ENCODE results near the gene HECTD1. TPM values are rescaled to one million over a fixed set of nuclear protein-coding genes. Genes with fewer than 3 reads are reported as not detected.

Gene HECTD1
- total RNA-seq, 1 experiment from 2014 or later, result 88.5 TPM

DNA sequence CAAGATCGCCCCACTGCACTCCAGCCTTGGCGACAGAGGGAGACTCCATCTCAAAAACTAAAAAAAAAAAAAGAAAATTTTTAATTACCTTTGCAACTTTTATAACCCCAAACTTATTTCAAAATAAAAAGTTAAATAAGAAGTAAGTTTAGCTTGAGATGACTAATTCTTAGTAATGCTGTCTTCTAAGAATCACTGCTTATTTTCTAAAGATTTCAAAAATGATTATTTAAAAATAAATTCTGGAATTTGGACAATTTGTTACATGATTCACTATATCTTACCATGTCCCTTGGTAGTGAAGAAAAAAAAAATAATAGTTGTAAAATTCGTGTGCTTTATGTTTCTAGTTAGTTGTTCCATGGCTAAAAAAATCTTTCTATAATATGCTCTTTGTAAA lies 11.6 kb upstream of the HECTD1 start:
- Mint-ChIP-seq H3K4me1 (no peaks in the 10 kb centered on the region), H3K27ac (no peak overlapping the region), H3K27me3 (ENCODE audit: low read depth) (no peaks in the 10 kb centered on the region), H3K9me3 (no peaks in the 10 kb centered on the region), H3K36me3 (no peaks in the 10 kb centered on the region), H3K4me3 (no peak overlapping the region)
- TF ChIP-seq, protein P1, sequence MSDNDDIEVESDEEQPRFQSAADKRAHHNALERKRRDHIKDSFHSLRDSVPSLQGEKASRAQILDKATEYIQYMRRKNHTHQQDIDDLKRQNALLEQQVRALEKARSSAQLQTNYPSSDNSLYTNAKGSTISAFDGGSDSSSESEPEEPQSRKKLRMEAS (CRISPR knock-in tag; IDR thresholded peaks at IDR 0.05), result no peak
- TF ChIP-seq ZNF138 (CRISPR knock-in tag; conservative IDR thresholded peaks at IDR 0.05), result no peak
- TF ChIP-seq GTF2I (CRISPR knock-in tag; conservative IDR thresholded peaks at IDR 0.05), result no peak
- TF ChIP-seq SMAD3 (CRISPR knock-in tag; IDR thresholded peaks at IDR 0.05; ENCODE audit: borderline replicate concordance), result no peak
- TF ChIP-seq, protein P2, sequence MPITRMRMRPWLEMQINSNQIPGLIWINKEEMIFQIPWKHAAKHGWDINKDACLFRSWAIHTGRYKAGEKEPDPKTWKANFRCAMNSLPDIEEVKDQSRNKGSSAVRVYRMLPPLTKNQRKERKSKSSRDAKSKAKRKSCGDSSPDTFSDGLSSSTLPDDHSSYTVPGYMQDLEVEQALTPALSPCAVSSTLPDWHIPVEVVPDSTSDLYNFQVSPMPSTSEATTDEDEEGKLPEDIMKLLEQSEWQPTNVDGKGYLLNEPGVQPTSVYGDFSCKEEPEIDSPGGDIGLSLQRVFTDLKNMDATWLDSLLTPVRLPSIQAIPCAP (CRISPR knock-in tag; IDR thresholded peaks at IDR 0.05), result no peak
- TF ChIP-seq, protein P3, sequence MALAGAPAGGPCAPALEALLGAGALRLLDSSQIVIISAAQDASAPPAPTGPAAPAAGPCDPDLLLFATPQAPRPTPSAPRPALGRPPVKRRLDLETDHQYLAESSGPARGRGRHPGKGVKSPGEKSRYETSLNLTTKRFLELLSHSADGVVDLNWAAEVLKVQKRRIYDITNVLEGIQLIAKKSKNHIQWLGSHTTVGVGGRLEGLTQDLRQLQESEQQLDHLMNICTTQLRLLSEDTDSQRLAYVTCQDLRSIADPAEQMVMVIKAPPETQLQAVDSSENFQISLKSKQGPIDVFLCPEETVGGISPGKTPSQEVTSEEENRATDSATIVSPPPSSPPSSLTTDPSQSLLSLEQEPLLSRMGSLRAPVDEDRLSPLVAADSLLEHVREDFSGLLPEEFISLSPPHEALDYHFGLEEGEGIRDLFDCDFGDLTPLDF (CRISPR knock-in tag; IDR thresholded peaks at IDR 0.05), result no peak
- TF ChIP-seq ZNF671 (CRISPR knock-in tag; IDR thresholded peaks at IDR 0.05), result no peak
- DNase-seq (ENCODE audit: low spot score) (no peak), ATAC-seq (no peak)
- CTCF ChIA-PET, result no interaction called here
- POLR2A ChIA-PET, result no interaction called here

DNA sequence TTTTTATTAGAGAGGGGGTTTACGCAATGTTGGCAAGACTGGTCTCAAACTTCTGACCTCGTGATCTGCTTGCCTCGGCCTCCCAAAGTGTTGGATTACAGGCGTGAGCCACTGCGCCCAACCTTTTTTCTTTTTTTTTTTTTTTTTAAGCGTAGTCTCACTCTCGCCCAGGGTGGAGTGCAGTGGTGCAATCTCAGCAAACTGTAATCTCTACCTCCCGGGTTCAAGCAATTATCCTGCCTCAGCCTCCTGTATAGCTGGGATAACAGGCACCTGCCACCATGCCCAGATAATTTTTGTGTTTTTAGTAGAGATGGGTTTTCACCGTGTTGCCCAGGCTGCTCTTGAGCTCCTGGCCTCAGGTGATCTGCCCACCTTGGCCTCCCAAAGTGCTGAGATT lies 8.8 kb upstream of the HECTD1 start:
- no peak overlapping the region for H3K27ac Mint-ChIP-seq
- CTCF ChIA-PET, result interaction anchor here (0.7 to 1.0 kb wide), 2 partner anchors 9 to 483 kb away, joined by 3 read pairs; partner anchors contain the start of gene HECTD1

More for the DNA sequence above, 8.8 kb upstream of the HECTD1 start:
- no peaks in the 10 kb centered on the region for H3K36me3 Mint-ChIP-seq
- TF ChIP-seq, protein P4, sequence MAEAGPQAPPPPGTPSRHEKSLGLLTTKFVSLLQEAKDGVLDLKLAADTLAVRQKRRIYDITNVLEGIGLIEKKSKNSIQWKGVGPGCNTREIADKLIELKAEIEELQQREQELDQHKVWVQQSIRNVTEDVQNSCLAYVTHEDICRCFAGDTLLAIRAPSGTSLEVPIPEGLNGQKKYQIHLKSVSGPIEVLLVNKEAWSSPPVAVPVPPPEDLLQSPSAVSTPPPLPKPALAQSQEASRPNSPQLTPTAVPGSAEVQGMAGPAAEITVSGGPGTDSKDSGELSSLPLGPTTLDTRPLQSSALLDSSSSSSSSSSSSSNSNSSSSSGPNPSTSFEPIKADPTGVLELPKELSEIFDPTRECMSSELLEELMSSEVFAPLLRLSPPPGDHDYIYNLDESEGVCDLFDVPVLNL (CRISPR knock-in tag; IDR thresholded peaks at IDR 0.05; ENCODE audit: borderline replicate concordance, low read depth), result no peak
- TF ChIP-seq CREB1 (CRISPR knock-in tag; IDR thresholded peaks at IDR 0.05) (no peak), ZNF396 (CRISPR knock-in tag; IDR thresholded peaks at IDR 0.05; ENCODE audit: borderline replicate concordance) (no peak), OVOL2 (CRISPR knock-in tag; IDR thresholded peaks at IDR 0.05; ENCODE audit: borderline replicate concordance) (no peak), ZNF219 (CRISPR knock-in tag; IDR thresholded peaks at IDR 0.05; ENCODE audit: borderline replicate concordance) (no peak), CREM (CRISPR knock-in tag; IDR thresholded peaks at IDR 0.05) (no peak), KAT7 (CRISPR knock-in tag; IDR thresholded peaks at IDR 0.05; ENCODE audit: borderline replicate concordance) (no peak)
- TF ChIP-seq, protein P5, sequence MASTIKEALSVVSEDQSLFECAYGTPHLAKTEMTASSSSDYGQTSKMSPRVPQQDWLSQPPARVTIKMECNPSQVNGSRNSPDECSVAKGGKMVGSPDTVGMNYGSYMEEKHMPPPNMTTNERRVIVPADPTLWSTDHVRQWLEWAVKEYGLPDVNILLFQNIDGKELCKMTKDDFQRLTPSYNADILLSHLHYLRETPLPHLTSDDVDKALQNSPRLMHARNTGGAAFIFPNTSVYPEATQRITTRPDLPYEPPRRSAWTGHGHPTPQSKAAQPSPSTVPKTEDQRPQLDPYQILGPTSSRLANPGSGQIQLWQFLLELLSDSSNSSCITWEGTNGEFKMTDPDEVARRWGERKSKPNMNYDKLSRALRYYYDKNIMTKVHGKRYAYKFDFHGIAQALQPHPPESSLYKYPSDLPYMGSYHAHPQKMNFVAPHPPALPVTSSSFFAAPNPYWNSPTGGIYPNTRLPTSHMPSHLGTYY (CRISPR knock-in tag; IDR thresholded peaks at IDR 0.05), result no peak
- TF ChIP-seq, protein P6, sequence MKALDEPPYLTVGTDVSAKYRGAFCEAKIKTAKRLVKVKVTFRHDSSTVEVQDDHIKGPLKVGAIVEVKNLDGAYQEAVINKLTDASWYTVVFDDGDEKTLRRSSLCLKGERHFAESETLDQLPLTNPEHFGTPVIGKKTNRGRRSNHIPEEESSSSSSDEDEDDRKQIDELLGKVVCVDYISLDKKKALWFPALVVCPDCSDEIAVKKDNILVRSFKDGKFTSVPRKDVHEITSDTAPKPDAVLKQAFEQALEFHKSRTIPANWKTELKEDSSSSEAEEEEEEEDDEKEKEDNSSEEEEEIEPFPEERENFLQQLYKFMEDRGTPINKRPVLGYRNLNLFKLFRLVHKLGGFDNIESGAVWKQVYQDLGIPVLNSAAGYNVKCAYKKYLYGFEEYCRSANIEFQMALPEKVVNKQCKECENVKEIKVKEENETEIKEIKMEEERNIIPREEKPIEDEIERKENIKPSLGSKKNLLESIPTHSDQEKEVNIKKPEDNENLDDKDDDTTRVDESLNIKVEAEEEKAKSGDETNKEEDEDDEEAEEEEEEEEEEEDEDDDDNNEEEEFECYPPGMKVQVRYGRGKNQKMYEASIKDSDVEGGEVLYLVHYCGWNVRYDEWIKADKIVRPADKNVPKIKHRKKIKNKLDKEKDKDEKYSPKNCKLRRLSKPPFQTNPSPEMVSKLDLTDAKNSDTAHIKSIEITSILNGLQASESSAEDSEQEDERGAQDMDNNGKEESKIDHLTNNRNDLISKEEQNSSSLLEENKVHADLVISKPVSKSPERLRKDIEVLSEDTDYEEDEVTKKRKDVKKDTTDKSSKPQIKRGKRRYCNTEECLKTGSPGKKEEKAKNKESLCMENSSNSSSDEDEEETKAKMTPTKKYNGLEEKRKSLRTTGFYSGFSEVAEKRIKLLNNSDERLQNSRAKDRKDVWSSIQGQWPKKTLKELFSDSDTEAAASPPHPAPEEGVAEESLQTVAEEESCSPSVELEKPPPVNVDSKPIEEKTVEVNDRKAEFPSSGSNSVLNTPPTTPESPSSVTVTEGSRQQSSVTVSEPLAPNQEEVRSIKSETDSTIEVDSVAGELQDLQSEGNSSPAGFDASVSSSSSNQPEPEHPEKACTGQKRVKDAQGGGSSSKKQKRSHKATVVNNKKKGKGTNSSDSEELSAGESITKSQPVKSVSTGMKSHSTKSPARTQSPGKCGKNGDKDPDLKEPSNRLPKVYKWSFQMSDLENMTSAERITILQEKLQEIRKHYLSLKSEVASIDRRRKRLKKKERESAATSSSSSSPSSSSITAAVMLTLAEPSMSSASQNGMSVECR (CRISPR knock-in tag; IDR thresholded peaks at IDR 0.05; ENCODE audit: borderline replicate concordance), result no peak
- TF ChIP-seq, protein P7, sequence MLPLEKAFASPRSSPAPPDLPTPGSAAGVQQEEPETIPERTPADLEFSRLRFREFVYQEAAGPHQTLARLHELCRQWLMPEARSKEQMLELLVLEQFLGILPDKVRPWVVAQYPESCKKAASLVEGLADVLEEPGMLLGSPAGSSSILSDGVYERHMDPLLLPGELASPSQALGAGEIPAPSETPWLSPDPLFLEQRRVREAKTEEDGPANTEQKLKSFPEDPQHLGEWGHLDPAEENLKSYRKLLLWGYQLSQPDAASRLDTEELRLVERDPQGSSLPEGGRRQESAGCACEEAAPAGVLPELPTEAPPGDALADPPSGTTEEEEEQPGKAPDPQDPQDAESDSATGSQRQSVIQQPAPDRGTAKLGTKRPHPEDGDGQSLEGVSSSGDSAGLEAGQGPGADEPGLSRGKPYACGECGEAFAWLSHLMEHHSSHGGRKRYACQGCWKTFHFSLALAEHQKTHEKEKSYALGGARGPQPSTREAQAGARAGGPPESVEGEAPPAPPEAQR (CRISPR knock-in tag; IDR thresholded peaks at IDR 0.05), result no peak
- H3K4me3 Mint-ChIP-seq, result no peak overlapping the region
- no peaks in the 10 kb centered on the region for H3K9me3 Mint-ChIP-seq
- no peaks in the 10 kb centered on the region for H3K27me3 Mint-ChIP-seq (ENCODE audit: low read depth)
- H3K4me1 Mint-ChIP-seq, result no peaks in the 10 kb centered on the region
- DNase-seq (ENCODE audit: low spot score), result no peak
- POLR2A ChIA-PET, result interaction anchor here (0.7 kb wide), 1 partner anchor 130 kb away, joined by 3 read pairs; no protein-coding TSS in a partner anchor
- no peak for ATAC-seq

Data from WTC11 (cell line).